ENCODE results near the gene VAV2.

The VAV2 gene

DNA sequence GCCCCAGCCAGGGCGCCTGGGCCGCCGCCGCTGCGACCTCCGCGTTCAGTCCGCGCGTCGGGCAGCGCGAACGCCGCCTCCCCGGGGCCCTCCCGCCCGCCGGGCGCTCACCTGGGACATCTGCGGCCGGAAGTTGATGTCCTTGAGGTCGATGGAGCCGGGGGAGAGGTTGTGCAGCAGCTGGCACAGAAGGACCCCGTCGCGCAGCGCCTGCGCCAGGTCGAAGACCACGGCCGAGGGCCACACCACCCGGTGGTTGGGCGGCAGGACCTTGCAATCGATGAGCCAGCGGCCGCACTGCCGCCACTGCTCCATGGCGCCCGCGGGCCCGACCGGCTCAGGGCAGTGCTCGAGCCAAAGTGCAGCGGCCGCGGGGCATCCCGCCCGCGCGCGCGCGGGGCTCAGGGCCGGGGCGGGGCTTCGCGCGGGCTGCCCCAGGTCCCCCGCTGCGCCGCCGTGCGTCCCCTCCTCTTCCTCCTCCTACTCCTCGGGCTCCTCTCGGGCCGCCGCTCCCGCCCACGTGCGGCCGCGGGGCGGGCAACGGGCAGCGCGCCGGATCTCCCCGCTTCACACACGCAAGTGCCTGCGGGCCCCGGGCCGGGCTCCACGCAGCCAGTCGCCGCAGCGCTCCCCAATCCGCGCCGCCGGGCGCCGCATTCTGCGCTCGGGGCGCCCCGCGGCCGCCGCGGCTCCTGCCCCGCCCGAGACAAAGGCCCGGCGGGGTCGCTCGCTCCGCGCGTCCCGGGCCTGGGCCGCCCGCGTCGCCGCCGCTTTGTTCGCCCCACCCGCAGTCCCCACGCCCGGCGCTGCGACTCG is at the start of gene VAV2:
VAV2 (minus strand) TSS at position 361 of the 816 bp plus-strand sequence; CDS start at position 315, 46 bp downstream.
- DNase-seq (ENCODE audit: low read depth, low spot score): no peak

- no peak for DNase-seq (ENCODE audit: low read depth, low spot score)
Observed at GRCh38 chr9:134041649-134041962, 49.5 kb upstream of the VAV2 start.

- no peak for DNase-seq (ENCODE audit: low read depth, low spot score)
Observed at GRCh38 chr9:134040781-134041648, 48.9 kb upstream of the VAV2 start.

- DNase-seq (ENCODE audit: low read depth, low spot score): no peak
Observed at GRCh38 chr9:134040176-134040565, 48.0 kb upstream of the VAV2 start.

- DNase-seq (ENCODE audit: low read depth, low spot score): no peak
Observed at GRCh38 chr9:134039386-134040175, 47.5 kb upstream of the VAV2 start.

DNA sequence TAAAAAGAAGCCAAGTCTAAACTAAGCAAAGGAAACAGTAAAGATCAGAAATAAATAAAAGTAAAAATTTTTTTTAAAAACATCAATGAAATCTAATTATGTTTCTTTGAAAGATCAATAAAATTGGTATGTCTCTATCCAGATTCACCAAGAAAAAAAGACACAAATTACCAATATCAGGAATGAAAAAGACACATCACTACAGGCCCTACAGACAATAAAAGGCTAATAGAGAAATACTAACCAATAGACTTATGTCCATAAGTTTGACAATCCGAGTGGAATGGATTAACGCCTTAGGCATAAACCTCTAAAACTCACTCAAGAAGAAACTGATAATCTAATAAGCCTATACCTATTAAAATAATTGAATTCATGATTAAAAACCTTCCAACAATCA is 45.5 kb upstream of the VAV2 start:
- no peak for DNase-seq (ENCODE audit: low read depth, low spot score)

DNA sequence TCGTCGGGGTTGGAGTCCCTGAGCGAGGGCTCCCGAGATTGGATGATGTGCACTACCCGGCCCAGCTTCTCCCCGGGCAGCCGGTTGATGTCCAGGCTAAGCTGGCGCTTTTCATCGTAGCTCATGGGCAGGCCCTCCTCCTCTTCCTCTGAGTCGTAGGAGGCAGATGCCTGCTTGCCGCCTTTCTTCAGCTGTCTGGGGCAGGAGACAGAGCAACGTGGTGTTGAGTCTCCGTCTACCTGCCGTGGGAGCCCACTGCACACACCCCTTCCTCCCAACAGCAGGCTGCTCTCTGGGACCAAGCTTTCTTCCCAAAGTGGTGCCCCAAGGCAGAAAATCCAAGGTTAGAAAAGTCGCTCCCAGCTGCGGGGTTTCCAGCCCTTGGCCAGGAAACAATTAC is 44.0 kb upstream of the VAV2 start:
- no peak for DNase-seq (ENCODE audit: low read depth, low spot score)

DNA sequence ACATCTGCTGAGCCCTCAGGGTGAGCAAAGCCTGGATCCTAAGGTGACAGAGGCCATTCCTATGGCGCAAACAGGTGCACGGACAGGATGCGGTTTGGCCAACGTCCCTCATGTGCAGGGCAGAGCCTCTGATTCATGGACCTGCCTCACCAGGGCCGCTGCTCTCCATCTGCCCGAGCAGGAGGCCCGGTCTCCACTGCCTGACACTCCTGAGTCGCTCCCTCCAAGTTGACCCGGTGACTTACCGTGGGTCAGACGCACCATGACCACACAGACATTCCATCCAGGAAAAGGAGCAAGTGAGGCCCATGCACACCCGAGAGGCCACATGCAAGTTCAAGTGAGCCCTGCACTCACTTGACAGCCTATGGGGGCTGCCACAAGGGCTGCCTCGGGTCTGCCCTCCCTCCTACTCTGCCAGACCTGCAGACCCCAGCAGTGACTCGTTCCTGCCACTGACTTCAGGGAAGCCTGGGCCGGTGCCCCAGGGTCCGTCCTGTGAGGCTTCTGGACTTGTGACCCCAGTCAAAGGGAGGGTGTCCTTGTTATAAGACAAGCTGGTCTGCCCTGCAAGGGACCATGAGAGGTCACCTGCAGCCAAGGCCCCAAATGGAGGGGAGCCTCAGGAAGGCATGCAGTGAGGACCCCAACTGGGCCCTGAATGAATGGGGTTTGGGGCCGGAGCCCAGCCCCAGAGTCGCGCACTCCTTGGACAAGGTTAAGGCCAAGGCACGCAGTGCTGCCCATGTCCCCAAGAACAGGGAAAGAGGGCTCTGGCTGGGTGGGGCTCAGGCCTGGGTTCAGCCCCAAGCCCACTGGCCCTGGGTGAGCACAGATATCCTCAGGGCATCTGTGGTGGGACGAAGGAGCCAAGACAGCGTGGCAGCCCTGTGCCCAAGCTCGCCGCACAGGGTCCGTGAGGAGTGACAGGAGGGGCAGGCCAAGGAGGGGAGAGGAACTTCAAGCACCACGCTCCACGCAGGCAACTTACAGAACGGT is 43.2 kb upstream of the VAV2 start:
- DNase-seq (ENCODE audit: low read depth, low spot score): no peak

- DNase-seq (ENCODE audit: low read depth, low spot score): no peak
Observed at GRCh38 chr9:134034215-134035040, 42.3 kb upstream of the VAV2 start.

DNA sequence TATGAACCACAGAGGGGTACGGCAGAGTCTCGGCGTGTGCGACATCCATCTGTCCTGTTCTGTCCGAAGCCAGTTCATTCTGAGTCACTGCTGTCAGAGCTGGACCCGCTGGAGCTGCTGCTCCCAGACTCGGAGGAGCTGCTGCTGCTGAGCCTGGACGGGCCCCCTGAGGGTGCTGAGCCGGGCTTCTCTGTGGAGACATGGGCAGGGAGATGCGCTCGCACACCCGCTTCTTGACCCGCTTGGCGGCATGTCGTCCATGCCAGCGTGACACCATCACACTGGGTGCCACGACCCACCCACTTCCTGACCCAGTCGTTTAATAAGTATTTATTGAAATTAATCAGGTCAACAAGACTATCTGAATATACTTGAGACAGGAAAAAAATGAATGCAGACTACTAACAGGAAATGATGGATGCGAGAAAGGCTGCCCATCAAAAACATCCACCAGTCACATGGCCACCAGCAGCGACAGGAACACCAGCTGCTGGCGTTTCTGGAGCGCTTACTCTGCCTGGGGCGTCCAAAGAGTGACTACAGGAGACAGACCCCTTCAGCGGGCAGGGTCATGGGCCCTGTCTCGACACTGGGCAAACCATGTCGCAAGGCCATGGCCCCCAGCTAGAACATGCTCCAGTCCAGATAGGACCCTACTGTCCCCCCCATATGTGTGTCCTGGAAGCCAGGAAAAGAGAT is 41.5 kb upstream of the VAV2 start:
- no peak for DNase-seq (ENCODE audit: low read depth, low spot score)

DNA sequence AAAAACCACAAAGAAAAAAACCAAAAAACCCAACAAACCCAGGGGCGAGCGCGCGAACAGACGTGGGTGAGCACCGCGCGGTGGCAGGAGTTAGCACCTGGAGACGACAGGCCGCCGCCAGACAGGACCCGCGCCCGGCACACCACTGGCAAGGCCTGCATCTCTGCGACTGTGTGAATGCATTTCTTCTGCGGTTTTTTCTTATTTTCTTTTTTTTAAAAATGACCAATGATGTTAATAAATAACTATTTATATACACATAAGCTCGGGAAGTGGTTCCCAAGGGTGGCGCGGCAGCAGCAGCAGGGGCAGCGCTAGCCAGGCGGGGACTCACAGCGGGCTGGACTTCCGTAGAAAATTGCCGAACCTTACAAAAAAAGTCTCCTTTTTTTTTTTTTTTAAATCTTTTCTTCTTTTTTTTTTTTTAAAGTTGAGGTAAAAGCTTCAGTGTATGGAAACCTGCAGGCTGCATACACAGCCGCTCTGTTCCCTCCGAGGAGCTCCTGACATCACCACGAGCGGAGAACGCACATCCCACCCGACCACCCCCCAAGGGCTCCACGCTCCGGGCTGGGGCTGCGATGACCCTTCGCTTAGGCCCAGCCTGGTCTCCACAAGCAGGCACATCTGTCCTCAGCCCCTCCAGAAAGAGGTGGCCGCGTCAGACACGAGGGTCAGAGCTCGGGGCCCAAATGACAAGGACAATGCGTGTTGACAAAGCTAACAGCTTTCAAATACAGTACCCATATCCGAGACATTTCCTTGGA is 40.5 kb upstream of the VAV2 start:
- DNase-seq (ENCODE audit: low read depth, low spot score): no peak

DNA sequence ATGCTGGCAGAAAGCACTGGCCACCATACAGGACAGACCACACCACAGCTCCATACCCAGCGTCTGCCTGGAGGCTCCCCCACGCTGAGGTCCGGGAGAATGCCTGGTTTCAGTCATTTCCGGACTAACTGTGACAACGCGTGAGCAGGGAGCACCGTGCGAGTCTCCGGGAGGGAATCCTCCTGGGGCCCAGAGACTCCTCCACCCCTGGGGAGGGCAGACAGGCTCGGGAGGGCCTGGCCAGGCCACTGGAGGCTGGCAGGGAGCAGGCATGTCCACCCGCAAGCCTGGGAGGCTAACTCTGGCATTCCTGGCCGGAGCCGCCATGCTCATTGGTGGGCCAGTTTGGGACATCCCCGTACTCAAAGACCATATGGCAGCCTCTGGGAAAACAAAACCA is 39.7 kb upstream of the VAV2 start:
- no peak for DNase-seq (ENCODE audit: low read depth, low spot score)

DNA sequence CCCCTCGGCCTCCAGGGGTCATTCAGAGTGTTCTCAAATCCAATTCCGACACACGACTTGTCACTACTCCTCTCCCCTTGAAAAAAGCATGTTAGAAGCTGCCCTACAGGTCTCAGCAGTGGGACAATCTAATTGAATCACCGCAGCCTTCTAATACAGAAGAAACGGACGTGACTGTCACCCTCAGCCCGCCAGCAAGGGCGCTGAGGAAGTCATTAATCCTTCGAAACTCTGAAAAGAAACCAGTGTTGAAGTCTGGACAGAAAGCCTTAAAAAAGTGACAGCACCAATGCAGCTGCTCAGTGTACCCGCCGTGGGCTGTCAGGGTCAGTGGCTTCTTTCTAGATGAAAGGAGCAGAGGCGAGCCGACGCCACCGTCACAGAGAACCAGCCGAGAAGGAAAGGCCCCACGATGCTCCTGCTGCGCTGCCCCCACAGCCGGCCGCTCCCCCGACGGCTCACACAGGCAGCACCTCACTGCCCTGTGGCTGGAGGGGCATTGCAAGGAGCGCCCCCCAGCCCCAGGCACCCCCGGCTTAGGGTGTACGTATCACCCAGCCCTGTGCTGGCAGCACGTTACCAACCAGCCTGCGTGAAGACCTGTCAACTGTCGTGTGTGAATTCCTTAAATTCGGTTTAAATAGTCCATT is 38.8 kb upstream of the VAV2 start:
- no peak for DNase-seq (ENCODE audit: low read depth, low spot score)

DNA sequence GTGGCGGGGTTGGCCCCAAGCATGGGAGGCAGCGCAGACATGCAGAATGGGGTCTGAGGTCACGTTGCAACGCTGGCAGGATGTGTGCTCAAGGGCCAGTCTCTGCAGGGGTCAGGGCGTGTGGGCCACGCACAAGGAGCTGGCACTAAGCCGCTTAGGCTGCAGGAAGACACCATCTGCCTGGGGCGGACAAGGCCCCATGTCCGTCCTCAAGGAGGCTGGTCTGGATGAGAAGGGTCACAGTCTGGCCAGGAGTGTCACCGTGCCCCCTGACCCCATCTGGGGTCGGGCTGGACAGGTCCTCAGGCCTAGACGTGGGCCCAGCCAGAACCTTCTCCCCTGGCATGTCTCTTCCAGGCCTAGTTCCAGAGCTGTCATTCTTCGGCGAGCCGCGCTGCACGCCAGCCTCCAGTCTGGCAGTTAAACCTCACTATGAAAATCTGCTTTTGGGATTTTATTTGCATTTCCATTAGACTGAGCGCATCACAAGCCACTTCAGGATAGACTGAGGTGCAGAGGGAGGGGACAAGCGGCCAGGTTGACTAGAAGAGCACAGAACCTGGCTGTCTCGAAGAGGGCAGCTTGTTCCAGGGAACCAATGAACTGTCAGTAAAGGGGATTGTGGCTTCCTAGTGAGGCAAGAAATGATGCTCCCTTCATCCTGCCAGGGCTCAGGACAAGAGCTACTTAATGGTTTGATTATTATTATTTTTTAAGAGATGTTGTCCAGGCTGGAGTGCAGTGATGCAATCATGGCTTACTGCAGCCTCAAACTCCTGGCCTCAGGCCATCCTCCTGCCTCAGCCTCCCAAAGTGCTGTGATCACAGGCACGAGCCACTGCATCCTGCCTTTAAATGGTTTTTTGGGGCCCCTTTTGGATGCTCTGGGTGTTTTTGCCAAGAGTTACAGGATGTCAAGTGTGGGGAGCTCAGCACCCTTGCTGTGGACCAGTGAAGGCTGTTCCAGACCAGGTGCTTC is 37.4 kb upstream of the VAV2 start:
- no peak for DNase-seq (ENCODE audit: low read depth, low spot score)

DNA sequence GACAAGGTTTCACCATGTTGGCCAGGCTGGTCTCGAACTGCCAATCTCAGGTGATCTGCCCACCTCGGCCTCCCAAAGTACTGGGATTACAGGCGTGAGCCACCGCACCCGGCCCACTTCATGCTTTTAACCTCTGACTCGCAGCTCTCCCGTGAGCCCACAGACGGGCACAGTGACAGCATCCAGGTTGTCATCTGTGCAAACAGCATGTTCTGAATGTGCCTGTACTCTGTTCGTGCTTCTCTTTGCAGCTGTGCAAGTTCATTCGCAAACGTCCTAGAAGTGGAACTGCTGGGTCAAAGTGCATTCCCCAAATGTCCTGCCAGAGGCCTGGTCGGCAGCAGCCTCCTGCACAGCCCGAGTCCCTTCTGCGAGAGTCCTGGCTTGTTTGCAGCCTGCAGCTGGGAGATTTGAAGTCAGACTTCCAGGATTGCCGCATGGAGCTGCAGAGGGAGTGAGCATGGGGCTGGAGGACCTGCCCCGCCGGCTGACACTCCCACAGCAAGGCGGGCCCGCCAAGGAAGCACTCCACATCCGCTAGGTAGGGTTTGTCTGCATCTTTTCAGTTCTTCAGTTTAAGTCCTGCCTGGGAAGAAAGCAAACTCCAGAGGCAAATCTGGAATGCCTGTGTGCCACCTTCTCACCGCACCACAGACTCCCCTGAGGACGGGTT is 36.6 kb upstream of the VAV2 start:
- no peak for DNase-seq (ENCODE audit: low read depth, low spot score)

GRCh38 chr9:134028076-134028475 is 36.0 kb upstream of the VAV2 start:
- DNase-seq (ENCODE audit: low read depth, low spot score): no peak
